AG10803 (cell line): ENCODE results near the gene TMEM47.

ENCODE experiments used
- DNase-seq: peaks from one replicate; pipeline ENCODE4 v3.0.0; 2010; ENCODE audit warnings: low read depth
- H3K4me3 ChIP-seq: 2 replicates; pipeline ENCODE4 v1.5.1; 2011; ENCODE audit warnings: mild to moderate bottlenecking, low read length, control low read depth
- CTCF ChIP-seq: conservative IDR thresholded peaks from 2 replicates; pipeline ENCODE4 v1.5.1; 2011; ENCODE audit warnings: mild to moderate bottlenecking, low read length, control low read depth, inconsistent platforms

Gene TMEM47

GRCh38 chrX:34632384-34632783 lies 24.7 kb downstream of the TMEM47 start:
- no peak for TF ChIP-seq CTCF
- DNase-seq: no peak
- H3K4me3 ChIP-seq: no peak overlapping the region

GRCh38 chrX:34631479-34632220 lies 25.4 kb downstream of the TMEM47 start:
- peak; percentile 27 for DNase-seq
- TF ChIP-seq CTCF: no peak
- no peak overlapping the region for H3K4me3 ChIP-seq

GRCh38 chrX:34629572-34629971 lies 27.5 kb downstream of the TMEM47 start:
- DNase-seq: peak; percentile 78
- no peak overlapping the region for H3K4me3 ChIP-seq
- no peak for TF ChIP-seq CTCF

- TF ChIP-seq CTCF: no peak
- H3K4me3 ChIP-seq: no peak overlapping the region
- DNase-seq: no peak
Observed at GRCh38 chrX:34624416-34624815, 32.7 kb downstream of the TMEM47 start.

- DNase-seq: no peak
- no peak overlapping the region for H3K4me3 ChIP-seq
- TF ChIP-seq CTCF: no peak
Observed at GRCh38 chrX:34619920-34620319, 37.2 kb downstream of the TMEM47 start.

GRCh38 chrX:34612036-34612435 lies 45.0 kb downstream of the TMEM47 start:
- TF ChIP-seq CTCF: no peak
- H3K4me3 ChIP-seq: no peak overlapping the region
- no peak for DNase-seq

GRCh38 chrX:34598362-34598761 lies 58.7 kb downstream of the TMEM47 start:
- no peak for DNase-seq
- TF ChIP-seq CTCF: no peak
- no peak overlapping the region for H3K4me3 ChIP-seq
